Measurements from ENCODE around the gene RASGRF1.

GRCh38 chr15:79084308-79084968 lies 6.1 kb downstream of the RASGRF1 start:
- TF ChIP-seq POLR2A (IDR thresholded peaks at IDR 0.05) (no peak), CTCF (IDR thresholded peaks at IDR 0.05) (no peak)
